ENCODE results near the gene CAMTA1.
A peak's percentile ranks its signal among the peaks of the same experiment; 100 is the strongest.

Gene CAMTA1

GRCh38 chr1:7491109-7491817, 706.0 kb downstream of the CAMTA1 start:
- DNase-seq, result no peak

GRCh38 chr1:7491818-7492173, 706.5 kb downstream of the CAMTA1 start:
- no peak for DNase-seq

- no peak for DNase-seq
Measured at GRCh38 chr1:7493711-7494454, 708.6 kb downstream of the CAMTA1 start.

- no peak for DNase-seq
Measured at GRCh38 chr1:7495962-7496361, 710.7 kb downstream of the CAMTA1 start.

GRCh38 chr1:7497107-7497637, 711.9 kb downstream of the CAMTA1 start:
- peak in 1 of 5 experiments; percentile 27 for DNase-seq

- DNase-seq, result no peak
Measured at GRCh38 chr1:7500381-7501083, 715.3 kb downstream of the CAMTA1 start.

- no peak for DNase-seq
Measured at GRCh38 chr1:7501084-7501491, 715.8 kb downstream of the CAMTA1 start.

GRCh38 chr1:7501723-7502603, 716.7 kb downstream of the CAMTA1 start:
- no peak for DNase-seq

- no peak for DNase-seq
Measured at GRCh38 chr1:7503691-7504437, 718.6 kb downstream of the CAMTA1 start.

GRCh38 chr1:7504438-7504720, 719.1 kb downstream of the CAMTA1 start:
- no peak for DNase-seq

- no peak for DNase-seq
Measured at GRCh38 chr1:7505094-7505770, 720.0 kb downstream of the CAMTA1 start.

- no peak for DNase-seq
Measured at GRCh38 chr1:7505771-7506453, 720.7 kb downstream of the CAMTA1 start.

- no peak for DNase-seq
Measured at GRCh38 chr1:7506454-7507284, 721.4 kb downstream of the CAMTA1 start.

GRCh38 chr1:7507285-7508019, 722.2 kb downstream of the CAMTA1 start:
- no peak for DNase-seq

- DNase-seq, result no peak
Measured at GRCh38 chr1:7508052-7508933, 723.0 kb downstream of the CAMTA1 start.

- no peak for DNase-seq
Measured at GRCh38 chr1:7508934-7509519, 723.8 kb downstream of the CAMTA1 start.

- no peak for DNase-seq
Measured at GRCh38 chr1:7509598-7509997, 724.3 kb downstream of the CAMTA1 start.

Measured in T-helper 2 cell (primary cell).